Thyroid gland (tissue), 4 donors: ENCODE results near the gene TUBB.
"Not testable (repeated sequence)": the region's sequence is repeated elsewhere in the genome, so short reads cannot be mapped to it uniquely, and the experiment has no call there.

Experiments
- CTCF ChIP-seq, 6 experiments: fragments of 200-600 bp in 3 of 6; fragments of 450-650 bp in 3 of 6; sonication (generic) in 3 of 6; IDR thresholded peaks; one replicate each; pipeline ENCODE4 v1.5.1; 2016 to 2019; ENCODE audit warnings: antibody characterized with exemption in 6 of 6, mild to moderate bottlenecking in 2 of 6, inconsistent platforms in 1 of 6, moderate library complexity in 1 of 6
- POLR2A ChIP-seq, 2 donors: fragments of 450-650 bp; IDR thresholded peaks; one replicate each; pipeline ENCODE4 v1.6.1; 2017; ENCODE audit warnings: antibody characterized with exemption in 2 of 2, mild to moderate bottlenecking in 2 of 2, moderate library complexity in 1 of 2

DNA sequence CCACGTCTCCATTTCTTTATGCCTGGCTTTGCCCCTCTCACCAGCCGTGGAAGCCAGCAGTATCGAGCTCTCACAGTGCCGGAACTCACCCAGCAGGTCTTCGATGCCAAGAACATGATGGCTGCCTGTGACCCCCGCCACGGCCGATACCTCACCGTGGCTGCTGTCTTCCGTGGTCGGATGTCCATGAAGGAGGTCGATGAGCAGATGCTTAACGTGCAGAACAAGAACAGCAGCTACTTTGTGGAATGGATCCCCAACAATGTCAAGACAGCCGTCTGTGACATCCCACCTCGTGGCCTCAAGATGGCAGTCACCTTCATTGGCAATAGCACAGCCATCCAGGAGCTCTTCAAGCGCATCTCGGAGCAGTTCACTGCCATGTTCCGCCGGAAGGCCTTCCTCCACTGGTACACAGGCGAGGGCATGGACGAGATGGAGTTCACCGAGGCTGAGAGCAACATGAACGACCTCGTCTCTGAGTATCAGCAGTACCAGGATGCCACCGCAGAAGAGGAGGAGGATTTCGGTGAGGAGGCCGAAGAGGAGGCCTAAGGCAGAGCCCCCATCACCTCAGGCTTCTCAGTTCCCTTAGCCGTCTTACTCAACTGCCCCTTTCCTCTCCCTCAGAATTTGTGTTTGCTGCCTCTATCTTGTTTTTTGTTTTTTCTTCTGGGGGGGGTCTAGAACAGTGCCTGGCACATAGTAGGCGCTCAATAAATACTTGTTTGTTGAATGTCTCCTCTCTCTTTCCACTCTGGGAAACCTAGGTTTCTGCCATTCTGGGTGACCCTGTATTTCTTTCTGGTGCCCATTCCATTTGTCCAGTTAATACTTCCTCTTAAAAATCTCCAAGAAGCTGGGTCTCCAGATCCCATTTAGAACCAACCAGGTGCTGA is 3.9 kb downstream of the TUBB start:
- not testable (repeated sequence) for TF ChIP-seq CTCF, POLR2A (IDR thresholded peaks at IDR 0.05)
